ENCODE data around the gene GALR3.

GALR3 gene

DNA sequence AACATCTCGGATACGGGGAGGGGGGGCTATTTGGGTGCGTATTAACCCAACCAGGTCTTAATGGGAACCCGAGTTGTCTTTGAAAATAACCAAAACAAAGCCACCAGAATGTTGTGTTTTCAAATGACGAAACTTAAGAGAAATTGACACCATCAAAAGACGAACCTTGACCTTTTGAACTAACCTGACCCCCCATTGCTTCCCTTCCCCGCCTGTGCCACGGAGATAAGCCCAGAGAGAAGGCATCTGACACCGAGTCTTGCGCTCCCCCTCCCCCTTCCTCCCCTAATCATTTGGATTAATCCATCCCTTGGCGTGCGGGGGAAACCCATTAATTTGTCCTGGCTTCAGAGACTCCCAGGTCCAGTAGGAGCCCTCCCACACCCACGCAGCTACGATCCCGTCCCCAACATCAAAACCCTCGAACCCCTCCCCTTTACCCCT, 20.0 kb upstream of the GALR3 start:
- DNase-seq (ENCODE audit: low read depth in 2 of 2): no peak

DNA sequence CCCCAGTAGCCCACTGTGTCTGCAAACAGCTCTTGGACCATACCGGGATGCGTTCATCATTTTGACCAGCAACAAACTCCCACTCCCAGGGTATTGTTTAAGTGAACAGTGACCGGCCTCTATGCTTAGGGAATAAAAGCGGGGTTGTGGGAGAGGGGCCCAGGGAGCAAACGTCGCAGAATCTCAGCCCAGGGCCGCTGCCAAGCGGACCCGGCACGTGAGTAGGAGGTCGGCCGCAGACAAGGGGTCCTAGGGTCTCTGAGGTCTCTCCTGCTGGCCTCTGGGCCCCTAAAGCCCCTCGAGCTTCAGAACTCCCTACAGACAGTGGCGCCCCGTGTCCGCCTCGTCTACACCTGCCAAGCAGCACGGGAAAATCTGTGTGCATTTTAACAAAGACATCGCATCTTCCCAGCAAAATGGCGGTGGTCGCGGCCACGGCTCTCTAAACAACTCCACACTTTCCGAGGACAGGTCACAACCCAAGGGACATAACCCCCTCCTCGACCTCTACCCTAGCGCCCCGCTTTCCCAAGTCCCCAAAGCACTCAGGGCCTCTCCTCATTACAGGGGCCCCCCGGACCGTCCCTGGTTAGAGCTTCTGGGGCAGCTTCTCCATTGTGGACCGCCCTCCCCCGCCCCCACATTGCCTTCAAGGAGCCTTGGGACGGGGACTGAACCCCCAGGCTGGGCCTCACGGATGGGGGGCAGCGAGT, 19.4 kb upstream of the GALR3 start:
- DNase-seq (ENCODE audit: low read depth in 2 of 2): no peak

GRCh38 chr22:37804352-37804880, 18.8 kb upstream of the GALR3 start:
- DNase-seq (ENCODE audit: low read depth in 2 of 2): no peak

- DNase-seq (ENCODE audit: low read depth in 2 of 2): peak; percentile 65 to 74
Observed at GRCh38 chr22:37804881-37805809, 18.0 kb upstream of the GALR3 start.

DNA sequence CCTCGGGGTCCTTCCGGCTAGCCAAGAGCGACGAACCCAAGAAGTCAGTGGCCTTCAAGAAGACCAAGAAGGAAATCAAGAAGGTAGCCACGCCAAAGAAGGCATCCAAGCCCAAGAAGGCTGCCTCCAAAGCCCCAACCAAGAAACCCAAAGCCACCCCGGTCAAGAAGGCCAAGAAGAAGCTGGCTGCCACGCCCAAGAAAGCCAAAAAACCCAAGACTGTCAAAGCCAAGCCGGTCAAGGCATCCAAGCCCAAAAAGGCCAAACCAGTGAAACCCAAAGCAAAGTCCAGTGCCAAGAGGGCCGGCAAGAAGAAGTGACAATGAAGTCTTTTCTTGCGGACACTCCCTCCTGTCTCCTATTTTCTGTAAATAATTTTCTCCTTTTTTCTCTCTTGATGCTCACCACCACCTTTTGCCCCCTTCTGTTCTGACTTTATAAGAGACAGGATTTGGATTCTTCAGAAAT, 17.3 kb upstream of the GALR3 start:
- DNase-seq (ENCODE audit: low read depth in 2 of 2): no peak

GRCh38 chr22:37806409-37807333, 16.5 kb upstream of the GALR3 start:
- DNase-seq (ENCODE audit: low read depth in 2 of 2): no peak

- DNase-seq (ENCODE audit: low read depth in 2 of 2): peak; percentile 80 to 95
Observed at GRCh38 chr22:37807410-37808293, 15.5 kb upstream of the GALR3 start, which contains the start of gene GCAT. Gene GCAT, plus strand, starts transcription at chr22:37807934. Its CDS starts 34 bp downstream, at chr22:37807968.

- no peak for DNase-seq (ENCODE audit: low read depth in 2 of 2)
Observed at GRCh38 chr22:37808294-37808657, 14.9 kb upstream of the GALR3 start.

- DNase-seq (ENCODE audit: low read depth in 2 of 2): no peak
Observed at GRCh38 chr22:37809672-37810333, 13.4 kb upstream of the GALR3 start.

DNA sequence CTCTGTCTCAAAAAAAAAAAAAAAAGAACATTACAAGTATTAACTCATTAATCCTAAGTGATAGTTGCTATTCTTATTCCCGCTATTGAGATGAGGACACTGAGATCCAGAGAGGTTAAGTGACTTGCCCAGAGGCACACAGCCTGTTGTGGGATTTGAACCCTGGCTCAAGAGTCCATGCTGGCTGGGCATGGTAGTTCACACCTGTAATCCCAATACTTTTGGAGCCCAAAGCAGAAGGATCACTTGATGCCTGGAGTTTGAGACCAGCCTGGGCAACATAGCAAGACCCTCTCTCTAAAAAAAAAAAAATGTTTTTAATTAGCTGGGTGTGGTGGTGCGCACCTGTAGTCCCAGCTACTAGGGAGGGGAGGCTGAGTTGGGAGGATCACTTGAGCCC, 11.3 kb upstream of the GALR3 start:
- DNase-seq (ENCODE audit: low read depth in 2 of 2): no peak

GRCh38 chr22:37812869-37813678, 10.1 kb upstream of the GALR3 start:
- no peak for DNase-seq (ENCODE audit: low read depth in 2 of 2)

DNA sequence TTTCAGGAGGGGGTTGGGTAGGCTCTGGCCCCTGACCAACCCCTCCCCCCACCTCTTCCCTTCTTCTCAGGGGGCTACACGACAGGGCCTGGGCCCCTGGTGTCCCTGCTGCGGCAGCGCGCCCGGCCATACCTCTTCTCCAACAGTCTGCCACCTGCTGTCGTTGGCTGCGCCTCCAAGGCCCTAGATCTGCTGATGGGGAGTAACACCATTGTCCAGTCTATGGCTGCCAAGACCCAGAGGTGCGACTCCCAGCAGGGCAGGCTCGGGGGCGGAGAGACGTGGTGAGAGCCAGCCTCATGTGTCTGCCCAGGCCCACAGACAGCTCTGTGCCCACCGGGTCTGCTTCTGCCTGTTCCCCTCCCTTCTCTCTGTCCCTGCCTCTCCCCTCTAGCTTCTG, 7.6 kb upstream of the GALR3 start:
- no peak for DNase-seq (ENCODE audit: low read depth in 2 of 2)

- no peak for DNase-seq (ENCODE audit: low read depth in 2 of 2)
Observed at GRCh38 chr22:37816543-37817180, 6.5 kb upstream of the GALR3 start.

DNA sequence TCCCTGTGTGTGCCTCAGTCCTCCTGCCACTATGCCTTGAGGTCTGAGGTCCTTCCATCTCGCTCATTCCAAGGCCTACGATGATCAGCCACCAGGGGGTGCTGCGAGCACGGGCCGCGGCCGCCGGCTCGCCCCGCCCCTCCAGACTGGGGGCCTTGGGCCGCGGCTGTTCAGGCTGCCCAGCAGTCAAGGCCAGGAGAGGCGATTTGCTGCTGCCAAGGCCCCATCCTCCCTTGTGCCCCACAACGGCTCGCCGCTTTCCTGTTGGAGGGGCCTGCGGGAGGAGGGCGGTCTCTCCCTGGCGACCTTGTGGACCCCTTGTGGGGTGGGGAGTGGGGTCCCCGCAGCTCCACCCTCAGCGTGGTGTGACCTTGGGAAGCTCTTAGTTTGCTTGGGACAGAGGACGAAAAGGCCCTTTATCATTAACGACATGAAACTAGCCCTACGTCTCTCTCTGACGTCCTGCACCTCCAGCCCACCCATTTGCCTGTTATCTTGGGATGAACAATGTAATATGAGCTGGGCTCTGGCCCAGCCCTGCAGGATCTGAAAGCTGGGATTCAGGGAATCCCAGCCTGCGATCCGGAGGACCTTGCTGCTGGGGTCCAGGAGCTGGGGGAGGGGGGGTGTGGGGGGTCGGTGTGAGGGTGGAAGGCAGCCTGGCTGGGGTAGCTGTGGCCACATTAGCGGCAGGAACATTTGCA, 5.3 kb upstream of the GALR3 start:
- DNase-seq (ENCODE audit: low read depth in 2 of 2): peak; percentile 63 to 83

DNA sequence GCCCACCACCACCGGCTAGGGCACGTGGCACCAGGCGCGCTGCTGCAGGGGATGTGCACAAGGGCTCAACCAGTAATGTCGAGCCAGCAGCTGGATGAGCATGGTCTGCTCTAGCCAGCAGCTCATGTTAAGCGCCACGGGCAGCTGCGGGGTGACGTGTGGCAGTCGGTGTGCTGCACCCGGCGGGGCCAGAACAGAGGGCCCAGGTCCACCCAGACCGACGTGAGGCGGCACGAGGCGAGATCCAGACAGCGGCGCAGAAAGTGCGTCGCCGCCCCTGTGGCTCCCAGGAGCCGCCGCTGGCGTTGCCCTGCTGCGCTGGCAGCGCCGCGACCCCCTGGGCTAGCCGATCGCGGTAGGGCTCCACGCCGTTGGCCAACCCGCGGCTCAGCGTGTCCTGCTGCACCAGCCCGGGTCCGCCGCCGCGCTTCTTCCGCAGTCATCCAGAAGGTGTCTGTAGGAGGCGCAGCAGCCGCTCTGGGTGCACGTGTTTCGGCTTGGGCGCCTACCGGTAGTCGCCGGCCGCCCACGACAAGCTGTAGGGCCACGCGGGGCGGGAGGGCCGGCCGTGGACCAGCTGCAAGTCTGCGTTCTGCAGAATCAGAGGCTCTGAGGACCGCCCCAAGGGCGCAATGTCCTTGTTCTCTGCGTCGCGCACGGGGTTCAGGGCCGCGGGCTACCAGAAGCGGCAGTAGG, 4.6 kb upstream of the GALR3 start:
- peak in 1 of 2 experiments; percentile 65 for DNase-seq (ENCODE audit: low read depth in 2 of 2)

GRCh38 chr22:37819105-37819433, 4.1 kb upstream of the GALR3 start:
- no peak for DNase-seq (ENCODE audit: low read depth in 2 of 2)

GRCh38 chr22:37820350-37820749, 2.8 kb upstream of the GALR3 start:
- DNase-seq (ENCODE audit: low read depth in 2 of 2): no peak
